A204.1 (cell line): Measurements from ENCODE around the gene TPCN2.
"Not testable (repeated sequence)": the region's sequence is repeated elsewhere in the genome, so short reads cannot be mapped to it uniquely, and the experiment has no call there.

Experiments
- FAIRE-seq: peaks from 2 replicates; lab custom pipeline; 2012; peaks lifted over from hg19 to GRCh38; lab: Jason Lieb, UNC

The TPCN2 gene

DNA sequence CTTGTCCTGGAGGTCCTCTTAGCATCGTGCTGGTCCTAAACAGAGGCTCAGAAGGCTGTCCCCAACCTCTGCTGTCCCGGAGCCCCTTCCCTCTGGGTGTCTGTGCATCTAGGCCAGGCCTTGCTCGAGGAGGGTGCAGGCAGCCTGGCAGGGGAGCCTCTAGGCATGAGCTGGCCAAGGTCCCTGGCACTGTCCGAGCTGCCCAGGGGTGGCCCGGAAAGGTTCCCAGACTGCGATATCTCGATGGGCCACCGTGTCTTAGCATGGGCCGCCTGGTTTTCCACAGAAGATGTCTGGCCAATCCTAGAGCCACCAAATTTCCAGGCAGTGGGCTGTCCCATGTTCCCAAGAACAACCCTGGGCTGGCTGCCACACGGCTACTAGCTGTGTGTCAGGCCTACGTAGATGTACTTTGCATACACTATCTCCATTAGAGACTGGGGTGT lies 82.4 kb downstream of the TPCN2 start:
- FAIRE-seq, result no peak

GRCh38 chr11:69131644-69132300 lies 83.0 kb downstream of the TPCN2 start:
- no peak for FAIRE-seq

- FAIRE-seq, result no peak
Measured at GRCh38 chr11:69132301-69132670, 83.6 kb downstream of the TPCN2 start.

- no peak for FAIRE-seq
Measured at GRCh38 chr11:69133251-69133650, 84.5 kb downstream of the TPCN2 start.

GRCh38 chr11:69134182-69134581 lies 85.5 kb downstream of the TPCN2 start:
- FAIRE-seq, result not testable (repeated sequence)

GRCh38 chr11:69134957-69135356 lies 86.2 kb downstream of the TPCN2 start:
- no peak for FAIRE-seq

DNA sequence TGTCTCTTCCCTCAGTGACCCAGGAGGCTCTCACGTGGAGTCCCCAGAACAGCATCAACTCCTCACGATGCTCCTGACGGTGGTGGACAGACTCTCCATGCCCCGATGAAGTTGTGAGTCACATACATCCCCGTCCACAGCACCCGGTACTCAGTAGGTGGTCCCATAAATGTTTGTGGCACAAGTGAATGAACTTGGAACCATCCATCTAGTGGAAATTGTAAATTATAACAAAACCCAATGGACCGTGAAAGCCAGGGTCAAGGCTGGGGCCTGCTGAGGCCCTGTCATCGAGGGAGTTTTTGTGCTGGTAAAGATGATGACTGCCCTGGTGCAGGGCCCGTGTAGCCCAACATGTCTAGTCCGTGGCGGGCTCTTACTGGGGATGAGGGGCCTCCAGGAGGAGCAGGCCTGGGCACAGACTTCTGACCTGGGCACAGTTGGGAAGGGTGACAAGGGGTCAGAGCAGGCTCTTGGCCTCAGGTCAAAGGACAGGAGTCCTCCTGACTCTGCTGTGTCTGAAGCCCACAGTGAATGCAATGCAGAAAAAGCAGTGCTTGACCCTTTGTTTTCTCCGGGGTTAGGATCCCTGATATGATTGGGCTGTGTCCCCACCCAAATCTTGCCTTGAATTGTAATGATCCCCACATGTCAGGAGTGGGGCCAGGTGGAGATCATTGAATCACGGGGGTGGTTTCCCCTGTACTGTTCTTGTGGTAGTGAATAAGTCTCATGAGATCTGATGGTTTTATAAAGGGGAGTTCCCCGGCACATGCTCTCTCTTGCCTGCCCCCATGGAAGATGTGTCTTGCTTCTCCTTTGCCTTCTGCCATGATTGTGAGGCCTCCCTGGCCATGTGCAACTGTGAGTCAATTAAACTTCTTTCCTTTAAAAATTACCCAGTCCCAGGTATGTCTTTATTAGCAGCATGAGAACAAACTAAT lies 87.0 kb downstream of the TPCN2 start:
- FAIRE-seq, result no peak

DNA sequence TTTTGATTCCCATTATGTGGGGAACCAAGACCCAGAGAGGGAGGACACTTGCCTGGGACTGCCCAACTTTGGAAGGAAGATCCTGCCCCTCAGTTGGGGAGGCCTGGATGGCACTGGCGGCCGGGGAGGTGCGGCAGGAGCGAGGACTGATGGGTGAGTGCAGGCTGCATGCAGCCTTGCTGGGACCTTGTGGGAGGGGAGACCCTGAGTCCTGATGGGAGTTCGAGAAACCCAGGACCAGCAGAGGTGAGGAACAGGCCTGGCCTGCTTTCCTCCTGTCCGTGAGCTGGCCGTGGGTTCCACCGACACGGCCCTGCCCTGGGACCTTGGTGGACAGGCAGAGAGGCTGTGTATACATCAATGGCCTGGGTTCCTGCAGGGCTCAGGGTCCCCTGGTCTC lies 87.7 kb downstream of the TPCN2 start:
- FAIRE-seq, result no peak

GRCh38 chr11:69137151-69137844 lies 88.6 kb downstream of the TPCN2 start:
- FAIRE-seq, result no peak

DNA sequence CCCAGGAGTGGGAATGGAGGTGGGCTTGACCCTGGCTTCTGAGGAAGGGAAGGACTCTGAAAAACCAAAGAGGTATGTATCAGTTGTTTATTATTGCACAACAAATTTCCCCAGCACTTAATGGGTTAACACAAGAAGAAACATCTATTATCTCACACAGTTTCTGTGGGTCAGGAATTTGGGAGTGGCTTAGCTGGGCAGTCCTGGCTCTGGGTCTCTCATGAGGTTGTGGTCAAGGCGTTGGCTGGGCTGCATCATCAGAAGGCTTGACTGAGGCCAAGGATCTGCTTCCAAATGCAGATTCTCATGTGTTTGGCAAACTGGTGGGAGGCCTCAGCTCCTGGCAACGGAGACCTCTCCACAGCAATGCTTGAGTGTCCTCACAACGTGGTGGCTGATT lies 89.5 kb downstream of the TPCN2 start:
- no peak for FAIRE-seq

- not testable (repeated sequence) for FAIRE-seq
Measured at GRCh38 chr11:69140161-69140560, 91.4 kb downstream of the TPCN2 start.

DNA sequence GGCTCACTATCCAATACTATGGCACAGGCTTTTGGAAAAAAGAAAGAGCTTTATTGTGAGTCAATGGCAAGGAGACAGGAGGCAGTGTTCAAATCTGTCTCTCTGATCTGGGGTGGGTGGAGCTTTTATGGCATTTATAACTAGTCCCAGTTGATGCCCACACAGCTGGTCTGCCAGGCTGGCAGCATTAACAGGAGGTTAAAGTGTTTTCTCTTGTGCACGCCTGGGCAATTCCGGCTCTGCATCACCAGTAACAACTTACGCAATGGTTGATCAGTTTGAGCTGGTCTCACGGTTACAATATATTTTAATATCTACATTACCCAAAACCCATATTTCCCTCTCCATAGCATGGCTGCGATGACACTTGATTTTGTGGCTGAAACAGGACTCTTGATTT lies 91.9 kb downstream of the TPCN2 start:
- FAIRE-seq, result no peak

- FAIRE-seq, result no peak
Measured at GRCh38 chr11:69141742-69142141, 93.0 kb downstream of the TPCN2 start.

DNA sequence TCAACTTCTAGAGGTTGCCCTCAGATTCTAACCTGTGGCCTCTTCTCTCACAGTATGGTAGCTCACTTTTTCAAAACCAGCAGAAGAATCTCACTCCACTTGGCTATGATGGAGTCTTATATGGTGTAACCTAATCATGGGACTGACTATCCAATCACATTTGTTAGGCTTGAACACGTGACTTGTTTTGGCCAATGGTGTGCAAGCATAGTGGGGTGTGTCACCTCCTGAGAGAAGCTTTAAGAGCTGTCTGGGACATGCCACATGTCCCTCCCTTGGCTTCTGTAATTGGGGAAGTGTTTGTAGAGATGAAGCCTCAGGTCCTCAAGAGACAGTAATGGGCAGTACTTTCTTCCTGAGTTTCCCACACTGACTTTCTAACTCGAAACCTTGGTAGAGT lies 94.2 kb downstream of the TPCN2 start:
- no peak for FAIRE-seq

DNA sequence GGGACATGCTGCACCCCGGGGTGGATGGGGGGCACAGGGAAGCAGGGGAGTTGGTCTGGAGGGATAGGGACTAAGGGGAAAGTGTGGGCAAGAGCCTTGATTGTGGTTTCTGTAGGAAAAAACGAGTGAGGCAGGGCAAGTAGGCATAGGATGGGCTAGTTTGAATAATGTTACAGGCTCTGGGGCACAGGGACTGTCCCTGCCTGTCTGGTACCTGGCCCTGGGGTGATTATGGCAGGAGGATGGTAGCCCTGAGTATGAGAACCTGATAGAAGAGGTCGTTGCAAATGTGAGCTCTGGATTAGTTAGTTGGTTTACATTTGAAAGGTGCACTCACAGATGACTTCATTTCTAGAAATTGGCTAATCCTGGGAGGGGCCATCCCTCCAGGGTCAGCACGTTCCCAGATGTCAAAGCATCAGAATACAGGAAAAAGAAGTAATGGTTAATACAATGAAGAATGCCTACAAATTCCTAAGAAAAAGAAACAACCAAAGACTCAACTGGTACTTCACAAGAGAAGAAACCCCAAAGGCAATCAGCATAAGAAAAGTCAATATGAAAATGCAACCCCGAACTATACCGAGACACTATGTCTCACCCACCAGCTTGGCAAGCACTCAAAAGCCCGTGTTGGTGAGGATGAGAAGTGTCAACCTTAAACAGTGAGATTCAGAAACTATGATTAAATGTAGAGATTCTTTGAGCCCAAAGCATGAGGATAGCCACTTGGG lies 95.8 kb downstream of the TPCN2 start:
- no peak for FAIRE-seq

DNA sequence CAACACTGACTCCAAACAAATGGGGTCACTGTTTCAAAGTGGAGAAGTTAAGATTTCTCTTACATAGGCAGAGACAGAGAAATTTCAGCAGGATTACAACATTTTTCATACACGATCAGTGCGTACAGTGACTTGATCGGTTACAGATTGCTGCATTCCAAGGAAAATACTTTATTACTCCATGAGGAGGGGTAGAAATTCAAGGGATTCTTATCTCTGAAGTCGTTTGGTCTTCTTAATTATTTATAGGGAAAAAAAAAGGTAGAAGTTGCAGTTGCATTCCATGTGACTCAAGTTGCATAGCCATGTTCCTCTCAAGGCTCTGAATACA lies 96.3 kb downstream of the TPCN2 start:
- no peak for FAIRE-seq

DNA sequence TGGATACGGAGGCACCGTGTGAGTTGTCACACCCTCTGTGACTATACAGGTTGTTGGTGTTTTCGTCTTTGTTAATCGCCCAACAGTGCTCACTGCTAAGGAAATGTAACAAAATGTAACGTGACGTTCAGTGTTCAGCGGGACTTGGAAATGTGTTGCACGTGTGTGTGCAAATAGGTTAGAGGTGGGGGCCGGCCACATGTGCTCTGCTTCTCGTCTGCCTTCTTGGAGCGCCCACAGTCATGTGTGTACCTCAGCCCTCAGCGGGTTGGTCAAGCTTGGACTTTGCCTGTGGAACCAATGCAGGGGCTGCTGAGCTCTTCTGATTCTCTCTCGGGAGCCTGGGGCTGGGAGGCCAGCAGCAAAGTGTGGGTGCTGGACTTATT lies 99.6 kb downstream of the TPCN2 start:
- no peak for FAIRE-seq

- FAIRE-seq, result no peak
Measured at GRCh38 chr11:69148806-69149205, 100.1 kb downstream of the TPCN2 start.

DNA sequence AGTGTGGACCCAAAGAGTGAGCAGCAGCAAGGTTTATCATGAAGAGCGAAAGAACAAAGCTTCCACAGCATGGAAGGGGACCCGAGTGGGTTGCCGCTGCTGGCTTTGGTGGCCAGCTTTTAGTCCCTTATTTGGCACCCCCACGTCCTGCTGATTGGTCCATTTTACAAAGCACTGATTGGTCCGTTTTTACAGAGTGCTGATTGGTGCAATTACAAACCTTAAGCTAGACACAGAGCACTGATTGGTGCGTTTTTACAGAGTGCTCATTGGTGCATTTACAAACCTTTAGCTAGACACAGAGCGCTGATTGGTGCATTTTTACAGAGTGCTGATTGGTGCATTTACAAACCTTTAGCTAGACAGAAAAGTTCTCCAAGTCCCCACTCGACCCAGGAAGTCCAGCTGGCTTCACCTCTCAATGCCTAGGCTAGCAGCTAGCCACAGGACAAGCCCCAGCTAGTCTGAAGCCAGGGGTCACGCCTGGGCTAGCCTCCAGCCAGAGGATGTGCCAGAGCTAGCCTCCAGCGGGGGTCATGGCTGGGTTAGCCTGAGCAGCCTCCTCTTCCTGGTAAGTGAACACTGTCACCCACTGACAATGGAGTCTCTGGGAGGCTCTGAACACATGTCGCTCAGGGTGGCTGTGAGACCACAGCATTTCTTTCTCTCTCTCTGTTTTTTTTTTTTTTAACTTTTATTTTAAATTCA lies 100.8 kb downstream of the TPCN2 start:
- FAIRE-seq, result not testable (repeated sequence)

GRCh38 chr11:69150175-69150574 lies 101.4 kb downstream of the TPCN2 start:
- FAIRE-seq, result no peak

GRCh38 chr11:69151836-69152235 lies 103.1 kb downstream of the TPCN2 start:
- FAIRE-seq, result no peak
